ENCODE measurements around the gene SSC4D. TPM values are rescaled to one million over a fixed set of nuclear protein-coding genes. Genes with fewer than 3 reads are reported as not detected.

Gene SSC4D
- total and polyA plus RNA-seq, 8 donors, result 0.37 to 0.80 TPM; not detected in 6

- Histone ChIP-seq H3K36me3 (no peaks in the 10 kb centered on the region), H3K27ac (no peak overlapping the region), H3K4me3 (no peak overlapping the region), H3K4me1 (no peaks in the 10 kb centered on the region), H3K9me3 (no peaks in the 10 kb centered on the region), H3K27me3 (no peaks in the 10 kb centered on the region)
- TF ChIP-seq EP300 (IDR thresholded peaks at IDR 0.05) (no peak), POLR2A (IDR thresholded peaks at IDR 0.05) (no peak), POLR2AphosphoS5 (IDR thresholded peaks at IDR 0.05) (no peak)
- TF ChIP-seq, protein P1, sequence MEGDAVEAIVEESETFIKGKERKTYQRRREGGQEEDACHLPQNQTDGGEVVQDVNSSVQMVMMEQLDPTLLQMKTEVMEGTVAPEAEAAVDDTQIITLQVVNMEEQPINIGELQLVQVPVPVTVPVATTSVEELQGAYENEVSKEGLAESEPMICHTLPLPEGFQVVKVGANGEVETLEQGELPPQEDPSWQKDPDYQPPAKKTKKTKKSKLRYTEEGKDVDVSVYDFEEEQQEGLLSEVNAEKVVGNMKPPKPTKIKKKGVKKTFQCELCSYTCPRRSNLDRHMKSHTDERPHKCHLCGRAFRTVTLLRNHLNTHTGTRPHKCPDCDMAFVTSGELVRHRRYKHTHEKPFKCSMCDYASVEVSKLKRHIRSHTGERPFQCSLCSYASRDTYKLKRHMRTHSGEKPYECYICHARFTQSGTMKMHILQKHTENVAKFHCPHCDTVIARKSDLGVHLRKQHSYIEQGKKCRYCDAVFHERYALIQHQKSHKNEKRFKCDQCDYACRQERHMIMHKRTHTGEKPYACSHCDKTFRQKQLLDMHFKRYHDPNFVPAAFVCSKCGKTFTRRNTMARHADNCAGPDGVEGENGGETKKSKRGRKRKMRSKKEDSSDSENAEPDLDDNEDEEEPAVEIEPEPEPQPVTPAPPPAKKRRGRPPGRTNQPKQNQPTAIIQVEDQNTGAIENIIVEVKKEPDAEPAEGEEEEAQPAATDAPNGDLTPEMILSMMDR (IDR thresholded peaks at IDR 0.05), result no peak
- no peak for DNase-seq
- intact Hi-C loops (cut with DNase I; ENCODE audit: low total_unique reads), result no loop called here
- WGBS, 5 donors, result 68 to 100% (median 80%) methylated on average over 1 of the region's 1 CpG
These were observed 2.1 kb upstream of the SSC4D start for GRCh38 chr7:76411626-76412025.

- no peaks in the 10 kb centered on the region for H3K9me3 ChIP-seq
- no peak overlapping the region for H3K4me3 ChIP-seq
- no peak for DNase-seq
- no peaks in the 10 kb centered on the region for H3K4me1 ChIP-seq
- H3K27ac ChIP-seq, result no peak overlapping the region
- no peaks in the 10 kb centered on the region for H3K36me3 ChIP-seq
- TF ChIP-seq POLR2A (IDR thresholded peaks at IDR 0.05) (no peak), POLR2AphosphoS5 (IDR thresholded peaks at IDR 0.05) (no peak), EP300 (IDR thresholded peaks at IDR 0.05) (no peak)
- TF ChIP-seq, protein P1 (IDR thresholded peaks at IDR 0.05), result no peak
- intact Hi-C loops (cut with DNase I; ENCODE audit: low total_unique reads), result no loop called here
- no peaks in the 10 kb centered on the region for H3K27me3 ChIP-seq
These were observed 1.4 kb downstream of the SSC4D start for GRCh38 chr7:76408121-76408560.

DNA sequence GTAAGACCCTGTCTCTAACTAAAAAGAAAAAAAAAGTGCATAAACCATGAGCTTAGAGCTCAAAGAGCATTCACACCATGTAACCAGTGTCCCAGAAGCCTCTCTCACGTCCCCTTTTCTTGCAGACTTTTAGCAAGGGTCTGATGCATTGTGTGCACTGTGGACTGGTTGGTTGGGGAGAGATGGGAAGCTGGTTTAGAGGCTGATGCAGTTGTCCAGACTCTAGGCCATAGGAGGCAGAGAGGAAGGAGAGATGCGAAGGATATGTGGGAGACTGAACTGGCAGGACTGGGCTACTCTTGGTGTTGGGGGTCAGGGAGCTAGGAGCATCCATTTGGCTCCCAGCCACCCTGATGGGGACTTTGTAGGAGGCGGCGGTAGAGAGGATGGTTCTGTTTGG is 1.8 kb downstream of the SSC4D start:
- no peaks in the 10 kb centered on the region for H3K27me3 ChIP-seq
- DNase-seq, result no peak
- intact Hi-C loops (cut with DNase I; ENCODE audit: low total_unique reads), result no loop called here
- TF ChIP-seq EP300 (IDR thresholded peaks at IDR 0.05) (no peak), POLR2AphosphoS5 (IDR thresholded peaks at IDR 0.05) (no peak), POLR2A (IDR thresholded peaks at IDR 0.05) (no peak)
- TF ChIP-seq, protein P1 (IDR thresholded peaks at IDR 0.05), result no peak
- no peaks in the 10 kb centered on the region for H3K9me3 ChIP-seq
- H3K4me1 ChIP-seq, result no peaks in the 10 kb centered on the region
- 70 to 93% (median 87%) methylated on average over 4 of the region's 4 CpGs for WGBS, 5 donors
- no peak overlapping the region for H3K4me3 ChIP-seq
- no peak overlapping the region for H3K27ac ChIP-seq
- no peaks in the 10 kb centered on the region for H3K36me3 ChIP-seq

- DNase-seq, result no peak
These were observed 3.8 kb downstream of the SSC4D start for GRCh38 chr7:76405738-76406137.

More at GRCh38 chr7:76405738-76406137, 3.8 kb downstream of the SSC4D start:
- WGBS, 5 donors, result 84 to 92% (median 91%) methylated on average over 9 of the region's 9 CpGs
- Histone ChIP-seq H3K36me3 (no peaks in the 10 kb centered on the region), H3K4me1 (no peaks in the 10 kb centered on the region), H3K27me3 (no peaks in the 10 kb centered on the region), H3K4me3 (no peak overlapping the region), H3K27ac (no peak overlapping the region), H3K9me3 (no peaks in the 10 kb centered on the region)
- TF ChIP-seq POLR2AphosphoS5 (IDR thresholded peaks at IDR 0.05) (no peak), POLR2A (IDR thresholded peaks at IDR 0.05) (no peak), EP300 (IDR thresholded peaks at IDR 0.05) (no peak)
- TF ChIP-seq, protein P1 (IDR thresholded peaks at IDR 0.05), result no peak
- intact Hi-C loops (cut with DNase I; ENCODE audit: low total_unique reads), result no loop called here
